Mesothelial cell of epicardium (in vitro differentiated cells): Measurements from ENCODE around the gene SYT1. TPM values are rescaled to one million over a fixed set of nuclear protein-coding genes. Genes with fewer than 3 reads are reported as not detected.

ENCODE experiments used
- DNase-seq, 2 experiments: peaks; one replicate each; pipeline ENCODE4 v3.0.0; 2021; ENCODE audit warnings: low spot score in 2 of 2; ENCODE audit not compliant: unreplicated experiment in 2 of 2
- H3K27ac Mint-ChIP-seq: 2 replicates; pipeline ENCODE4 v1.8.0; 2021; ENCODE audit warnings: mixed read lengths
- H3K27me3 Mint-ChIP-seq: 2 replicates; pipeline ENCODE4 v1.8.0; 2021; ENCODE audit warnings: low read depth, mixed read lengths
- H3K36me3 Mint-ChIP-seq: 2 replicates; pipeline ENCODE4 v1.8.0; 2021; ENCODE audit warnings: mixed read lengths
- H3K4me1 Mint-ChIP-seq: 2 replicates; pipeline ENCODE4 v1.8.0; 2021; ENCODE audit warnings: mixed read lengths
- H3K4me3 Mint-ChIP-seq: 2 replicates; pipeline ENCODE4 v1.8.0; 2021; ENCODE audit warnings: mild to moderate bottlenecking, moderate library complexity, mixed read lengths
- H3K9me3 Mint-ChIP-seq: 2 replicates; pipeline ENCODE4 v1.8.0; 2021; ENCODE audit warnings: mixed read lengths
- CTCF ChIP-seq: fragments of 200-600 bp; sonication (generic); IDR thresholded peaks from one replicate; pipeline ENCODE4 v1.5.0; 2021; ENCODE audit warnings: antibody characterized with exemption; ENCODE audit not compliant: unreplicated experiment
- total RNA-seq: library from RNA; stranded (reverse); gene quantifications from 3 replicates; pipeline ENCODE4 v1.2.1, GENCODE V29; 2021

SYT1 gene
- total RNA-seq, 1 donor from 2014 or later = 13.6 TPM

GRCh38 chr12:79442396-79442795, 577.8 kb downstream of the SYT1 start:
- Mint-ChIP-seq H3K9me3 (no peaks in the 10 kb centered on the region), H3K36me3 (peaks cover 2% of the 10 kb centered on the region), H3K27ac (peak overlapping the region; percentile 44), H3K27me3 (no peaks in the 10 kb centered on the region), H3K4me3 (no peak overlapping the region), H3K4me1 (peaks cover 28% of the 10 kb centered on the region)
- DNase-seq = no peak
- TF ChIP-seq CTCF = no peak

- H3K9me3 Mint-ChIP-seq = no peaks in the 10 kb centered on the region
- no peak for DNase-seq
- H3K4me1 Mint-ChIP-seq = peaks cover 21% of the 10 kb centered on the region
- no peak overlapping the region for H3K4me3 Mint-ChIP-seq
- H3K27ac Mint-ChIP-seq = peak overlapping the region; percentile 75
- no peaks in the 10 kb centered on the region for H3K27me3 Mint-ChIP-seq
- H3K36me3 Mint-ChIP-seq = peaks cover 2% of the 10 kb centered on the region
- TF ChIP-seq CTCF = no peak
Measured at GRCh38 chr12:79444089-79444488, 579.5 kb downstream of the SYT1 start.

GRCh38 chr12:79448816-79449215, 584.2 kb downstream of the SYT1 start:
- TF ChIP-seq CTCF = no peak
- no peak overlapping the region for H3K27ac Mint-ChIP-seq
- H3K36me3 Mint-ChIP-seq = peaks cover 2% of the 10 kb centered on the region
- H3K9me3 Mint-ChIP-seq = no peaks in the 10 kb centered on the region
- H3K4me3 Mint-ChIP-seq = no peak overlapping the region
- H3K27me3 Mint-ChIP-seq = no peaks in the 10 kb centered on the region
- no peak for DNase-seq
- H3K4me1 Mint-ChIP-seq = peaks cover 27% of the 10 kb centered on the region

GRCh38 chr12:79451365-79451764, 586.8 kb downstream of the SYT1 start:
- no peaks in the 10 kb centered on the region for H3K27me3 Mint-ChIP-seq
- DNase-seq = no peak
- no peaks in the 10 kb centered on the region for H3K36me3 Mint-ChIP-seq
- no peaks in the 10 kb centered on the region for H3K9me3 Mint-ChIP-seq
- H3K27ac Mint-ChIP-seq = peak overlapping the region; percentile 83
- TF ChIP-seq CTCF = no peak
- H3K4me1 Mint-ChIP-seq = peaks cover 42% of the 10 kb centered on the region
- no peak overlapping the region for H3K4me3 Mint-ChIP-seq

GRCh38 chr12:79451978-79452377, 587.4 kb downstream of the SYT1 start:
- no peaks in the 10 kb centered on the region for H3K27me3 Mint-ChIP-seq
- H3K36me3 Mint-ChIP-seq = no peaks in the 10 kb centered on the region
- no peak for DNase-seq
- no peak overlapping the region for H3K4me3 Mint-ChIP-seq
- TF ChIP-seq CTCF = no peak
- peak overlapping the region; percentile 83 for H3K27ac Mint-ChIP-seq
- peaks cover 42% of the 10 kb centered on the region for H3K4me1 Mint-ChIP-seq
- H3K9me3 Mint-ChIP-seq = no peaks in the 10 kb centered on the region

GRCh38 chr12:79452906-79453305, 588.3 kb downstream of the SYT1 start:
- no peak for TF ChIP-seq CTCF
- Mint-ChIP-seq H3K27ac (peak overlapping the region; percentile 95), H3K4me1 (peaks cover 38% of the 10 kb centered on the region), H3K27me3 (no peaks in the 10 kb centered on the region), H3K4me3 (no peak overlapping the region), H3K9me3 (no peaks in the 10 kb centered on the region), H3K36me3 (no peaks in the 10 kb centered on the region)
- DNase-seq = peak in 1 of 2 experiments; percentile 38
